Stimulated activated CD8-positive, alpha-beta memory T cell treated with anti-CD3 and anti-CD28 coated beads, Interleukin-15, amount 100 ng/mL, for 1 hour (primary cell): Measurements from ENCODE around the gene NAIP.
"Not testable (repeated sequence)": the region's sequence is repeated elsewhere in the genome, so short reads cannot be mapped to it uniquely, and the experiment has no call there.

Experiments used
- DNase-seq: peaks from one replicate; pipeline ENCODE4 v3.0.0-alpha.2; 2020; ENCODE audit warnings: low read depth

Gene NAIP

GRCh38 chr5:70925211-70925562 is 100.0 kb downstream of the NAIP start:
- DNase-seq = not testable (repeated sequence)
